Measurements from ENCODE around the gene SHISA9. TPM values are rescaled to one million over a fixed set of nuclear protein-coding genes. Genes with fewer than 3 reads are reported as not detected.

The SHISA9 gene
- total and polyA plus RNA-seq, 3 donors from 2014 or later = 0.46 to 1.0 (median 0.68) TPM

DNA sequence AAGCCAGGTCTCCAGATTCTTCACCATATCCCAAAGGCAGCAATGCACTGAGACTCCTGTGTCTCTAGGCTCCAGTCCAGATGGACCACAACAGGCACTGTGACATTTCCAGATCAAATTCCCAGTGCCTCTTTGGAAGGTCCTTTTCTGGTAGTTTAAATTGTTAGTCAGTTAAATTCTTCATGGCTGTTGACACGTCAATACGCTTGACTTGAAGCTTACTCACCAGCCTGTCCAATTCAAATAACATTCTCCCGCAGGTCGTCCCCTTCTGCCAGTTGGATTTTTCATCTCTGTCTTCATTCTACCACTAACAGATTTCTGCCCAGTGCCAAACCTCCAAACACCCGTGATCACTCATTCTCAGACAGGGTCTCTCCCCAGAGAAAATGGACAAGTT is 86.7 kb downstream of the SHISA9 start:
- H3K36me3 ChIP-seq (ENCODE audit: low read depth, missing control alignments) = no peaks in the 10 kb centered on the region
- no peak for DNase-seq
- WGBS, 2 donors = 75 to 91% methylated on average over 5 of the region's 5 CpGs
- no peaks in the 10 kb centered on the region for H3K27me3 ChIP-seq
- H3K4me3 ChIP-seq = no peak overlapping the region
- no peak overlapping the region for H3K27ac ChIP-seq
- intact Hi-C loops (cut with DNase I; ENCODE audit: low total_unique reads) = no loop called here
- no peaks in the 10 kb centered on the region for H3K9me3 ChIP-seq
- H3K4me1 ChIP-seq = no peaks in the 10 kb centered on the region
- TF ChIP-seq, protein P1, sequence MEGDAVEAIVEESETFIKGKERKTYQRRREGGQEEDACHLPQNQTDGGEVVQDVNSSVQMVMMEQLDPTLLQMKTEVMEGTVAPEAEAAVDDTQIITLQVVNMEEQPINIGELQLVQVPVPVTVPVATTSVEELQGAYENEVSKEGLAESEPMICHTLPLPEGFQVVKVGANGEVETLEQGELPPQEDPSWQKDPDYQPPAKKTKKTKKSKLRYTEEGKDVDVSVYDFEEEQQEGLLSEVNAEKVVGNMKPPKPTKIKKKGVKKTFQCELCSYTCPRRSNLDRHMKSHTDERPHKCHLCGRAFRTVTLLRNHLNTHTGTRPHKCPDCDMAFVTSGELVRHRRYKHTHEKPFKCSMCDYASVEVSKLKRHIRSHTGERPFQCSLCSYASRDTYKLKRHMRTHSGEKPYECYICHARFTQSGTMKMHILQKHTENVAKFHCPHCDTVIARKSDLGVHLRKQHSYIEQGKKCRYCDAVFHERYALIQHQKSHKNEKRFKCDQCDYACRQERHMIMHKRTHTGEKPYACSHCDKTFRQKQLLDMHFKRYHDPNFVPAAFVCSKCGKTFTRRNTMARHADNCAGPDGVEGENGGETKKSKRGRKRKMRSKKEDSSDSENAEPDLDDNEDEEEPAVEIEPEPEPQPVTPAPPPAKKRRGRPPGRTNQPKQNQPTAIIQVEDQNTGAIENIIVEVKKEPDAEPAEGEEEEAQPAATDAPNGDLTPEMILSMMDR (IDR thresholded peaks at IDR 0.05) = no peak
- TF ChIP-seq POLR2A (IDR thresholded peaks at IDR 0.05) = no peak

DNA sequence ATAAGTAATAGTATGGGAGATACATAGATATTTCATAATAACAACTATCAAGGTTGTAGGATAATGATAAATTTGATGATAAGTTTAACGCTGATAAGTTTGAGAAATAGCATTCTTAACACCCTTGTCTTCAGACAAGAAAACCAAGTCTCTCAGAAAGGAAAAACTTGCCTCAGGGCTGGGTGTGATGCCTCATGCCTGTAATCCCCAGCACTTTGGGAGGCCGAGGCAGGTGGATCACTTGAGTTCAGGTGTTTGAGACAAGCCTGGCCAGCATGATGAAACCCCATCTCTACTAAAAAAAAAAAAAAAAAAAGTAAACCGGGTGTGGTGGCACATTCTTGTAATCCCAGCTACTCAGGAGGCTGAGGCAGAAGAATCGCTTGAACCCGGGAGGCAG is 90.7 kb downstream of the SHISA9 start:
- WGBS, 2 donors = 85 to 87% methylated on average over 5 of the region's 5 CpGs
- no peaks in the 10 kb centered on the region for H3K27me3 ChIP-seq
- intact Hi-C loops (cut with DNase I; ENCODE audit: low total_unique reads) = no loop called here
- H3K4me1 ChIP-seq = no peaks in the 10 kb centered on the region
- no peak overlapping the region for H3K27ac ChIP-seq
- TF ChIP-seq POLR2A (IDR thresholded peaks at IDR 0.05) = no peak
- TF ChIP-seq, protein P1 (IDR thresholded peaks at IDR 0.05) = no peak
- H3K36me3 ChIP-seq (ENCODE audit: low read depth, missing control alignments) = no peaks in the 10 kb centered on the region
- DNase-seq = no peak
- no peak overlapping the region for H3K4me3 ChIP-seq
- H3K9me3 ChIP-seq = no peaks in the 10 kb centered on the region

DNA sequence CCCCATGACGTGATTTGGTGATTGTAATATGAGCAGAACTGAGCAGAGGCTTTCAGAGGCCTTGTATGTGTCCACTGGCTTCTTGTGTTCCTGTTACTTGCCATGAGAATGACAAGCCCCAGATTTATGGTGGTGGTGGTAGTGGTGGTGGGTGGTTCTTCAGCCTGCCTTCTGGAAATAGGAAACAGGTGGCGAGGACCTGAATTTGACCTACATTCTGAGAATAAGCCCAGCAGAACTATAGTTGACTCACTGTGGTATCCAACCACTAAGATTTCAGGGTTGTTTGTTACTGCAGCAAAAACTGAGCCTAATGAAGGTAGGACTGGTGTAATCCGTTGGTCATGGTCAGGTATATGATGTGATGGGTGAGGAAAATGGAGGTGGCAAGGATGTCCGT is 93.0 kb downstream of the SHISA9 start:
- intact Hi-C loops (cut with DNase I; ENCODE audit: low total_unique reads) = no loop called here
- 78 to 80% methylated on average over 4 of the region's 4 CpGs for WGBS, 2 donors
- H3K27ac ChIP-seq = no peak overlapping the region
- no peak for DNase-seq
- no peaks in the 10 kb centered on the region for H3K36me3 ChIP-seq (ENCODE audit: low read depth, missing control alignments)
- H3K27me3 ChIP-seq = no peaks in the 10 kb centered on the region
- H3K4me3 ChIP-seq = no peak overlapping the region
- H3K9me3 ChIP-seq = no peaks in the 10 kb centered on the region
- TF ChIP-seq POLR2A (IDR thresholded peaks at IDR 0.05) = no peak
- TF ChIP-seq, protein P1 (IDR thresholded peaks at IDR 0.05) = no peak
- no peaks in the 10 kb centered on the region for H3K4me1 ChIP-seq

- no peak overlapping the region for H3K27ac ChIP-seq
- WGBS, 2 donors = 77 to 78% methylated on average over 7 of the region's 7 CpGs
- no peaks in the 10 kb centered on the region for H3K27me3 ChIP-seq
- intact Hi-C loops (cut with DNase I; ENCODE audit: low total_unique reads) = no loop called here
- no peaks in the 10 kb centered on the region for H3K9me3 ChIP-seq
- no peak for DNase-seq
- H3K4me1 ChIP-seq = no peaks in the 10 kb centered on the region
- TF ChIP-seq POLR2A (IDR thresholded peaks at IDR 0.05) = no peak
- TF ChIP-seq, protein P1 (IDR thresholded peaks at IDR 0.05) = no peak
- H3K36me3 ChIP-seq (ENCODE audit: low read depth, missing control alignments) = no peaks in the 10 kb centered on the region
- no peak overlapping the region for H3K4me3 ChIP-seq
These were observed 94.4 kb downstream of the SHISA9 start for GRCh38 chr16:12995721-12996372.
